A549 (cell line): ENCODE data around the gene ZFYVE9. TPM values are rescaled to one million over a fixed set of nuclear protein-coding genes. Genes with fewer than 3 reads are reported as not detected.

Source experiments
- ATAC-seq, 2 experiments: fragments of 200-7000 bp in 1 of 2; fragments of >200 bp in 1 of 2; cut with Nextera tagmentation in 1 of 2; cut with Tn5 transposase in 1 of 2; 3 replicates each; pipeline versions ENCODE4 v1.8.0 to v1.9.1; 2018 to 2020; ENCODE audit warnings: mild to moderate bottlenecking in 1 of 2, moderate library complexity in 1 of 2
- CTCF ChIA-PET: fragments of 300-600 bp; sonication (Branson Sonifier 250); formaldehyde crosslinking; extraction: SDS; loops from one replicate; lab custom pipeline; 2021; ENCODE audit warnings: antibody characterized with exemption, inconsistent platforms; lab: Yijun Ruan, JAX
- POLR2A ChIA-PET: fragments of 350-600 bp; formaldehyde crosslinking; extraction: SDS; loops from one replicate; lab custom pipeline; 2021; ENCODE audit warnings: antibody characterized with exemption, inconsistent platforms; lab: Yijun Ruan, JAX
- DNase-seq, 2 experiments: peaks; one replicate each; pipeline versions ENCODE4 v3.0.0 to v3.0.0-alpha.2; 2011 to 2016; ENCODE audit warnings: low read depth in 1 of 2, low spot score in 1 of 2
- FAIRE-seq: peaks from 2 replicates; lab custom pipeline; 2011; peaks lifted over from hg19 to GRCh38; lab: Jason Lieb, UNC
- H3K27ac ChIP-seq, 2 experiments: fragments of >200 bp; sonication (Bioruptor Twin); formaldehyde crosslinking; 3 replicates each; pipeline ENCODE4 v1.5.1; 2016 to 2017
- H3K4me1 ChIP-seq: fragments of >200 bp; sonication (Bioruptor Twin); formaldehyde crosslinking; 3 replicates; pipeline ENCODE4 v1.6.1; 2016
- H3K4me2 ChIP-seq: fragments of >200 bp; sonication (Bioruptor Twin); formaldehyde crosslinking; 3 replicates; pipeline ENCODE4 v1.6.1; 2016
- H3K4me3 ChIP-seq: fragments of >200 bp; sonication (Bioruptor Twin); formaldehyde crosslinking; 3 replicates; pipeline ENCODE4 v1.5.1; 2016
- H3K9me3 ChIP-seq: fragments of >200 bp; sonication (Bioruptor Twin); formaldehyde crosslinking; 3 replicates; pipeline ENCODE4 v1.6.1; 2016
- BHLHE40 ChIP-seq: IDR thresholded peaks from 2 replicates; pipeline ENCODE4 v1.6.1; 2012; ENCODE audit warnings: low read depth, low read length, inconsistent platforms
- CBX2 ChIP-seq: fragments of 200-600 bp; sonication (generic); IDR thresholded peaks from 2 replicates; pipeline ENCODE4 v1.6.1; 2016; ENCODE audit warnings: low read depth, mild to moderate bottlenecking, borderline replicate concordance
- CBX8 ChIP-seq: fragments of 200-600 bp; sonication (generic); IDR thresholded peaks from 2 replicates; pipeline ENCODE4 v1.6.1; 2016
- CHD2 ChIP-seq: fragments of 150-350 bp; IDR thresholded peaks from 2 replicates; pipeline ENCODE4 v1.6.1; 2014; ENCODE audit warnings: low read length; ENCODE audit not compliant: partially characterized antibody
- CHD4 ChIP-seq: fragments of 200-600 bp; sonication (generic); IDR thresholded peaks from 2 replicates; pipeline ENCODE4 v1.6.1; 2016; ENCODE audit warnings: antibody characterized with exemption, mild to moderate bottlenecking, borderline replicate concordance
- EHMT2 ChIP-seq: fragments of 200-600 bp; sonication (generic); IDR thresholded peaks from 2 replicates; pipeline ENCODE4 v1.6.1; 2016; ENCODE audit warnings: antibody characterized with exemption, low read depth, mild to moderate bottlenecking, moderate library complexity
- FOSL2 ChIP-seq, 2 experiments: fragments of 450-650 bp in 1 of 2; fragments of >200 bp in 1 of 2; sonication (Bioruptor Twin) in 1 of 2; formaldehyde crosslinking; IDR thresholded peaks; 2 replicates each; pipeline versions ENCODE4 v1.5.0 to v1.6.1; 2016 to 2020; ENCODE audit warnings: mild to moderate bottlenecking in 1 of 2, moderate library complexity in 1 of 2
- HOXA7 ChIP-seq: fragments of 250-450 bp; sonication (Bioruptor Pico); IDR thresholded peaks from 2 replicates; pipeline ENCODE4 v1.5.0; 2020; ENCODE audit warnings: mild to moderate bottlenecking, moderate library complexity
- KDM1A ChIP-seq: fragments of 200-600 bp; sonication (generic); IDR thresholded peaks from 2 replicates; pipeline ENCODE4 v1.6.1; 2016; ENCODE audit warnings: low read depth, mild to moderate bottlenecking
- MAX ChIP-seq: IDR thresholded peaks from 2 replicates; pipeline ENCODE4 v1.6.1; 2012
- MYC ChIP-seq: IDR thresholded peaks from 2 replicates; pipeline ENCODE4 v1.6.1; 2012; ENCODE audit warnings: mild to moderate bottlenecking, inconsistent platforms, low read length, improper control_type of control experiment, borderline replicate concordance
- POLR2A ChIP-seq: IDR thresholded peaks from 2 replicates; pipeline ENCODE4 v1.6.1; 2012; ENCODE audit warnings: mild to moderate bottlenecking, low read length
- POLR2AphosphoS2 ChIP-seq: conservative IDR thresholded peaks from 2 replicates; pipeline ENCODE4 v1.6.1; 2012; ENCODE audit warnings: low read length, improper control_type of control experiment, inconsistent platforms
- RARB ChIP-seq: fragments of 250-450 bp; sonication (Bioruptor Pico); IDR thresholded peaks from 2 replicates; pipeline ENCODE4 v1.8.0; 2021; ENCODE audit warnings: mild to moderate bottlenecking, moderate library complexity
- RNF2 ChIP-seq: fragments of 200-600 bp; sonication (generic); IDR thresholded peaks from 2 replicates; pipeline ENCODE4 v1.6.1; 2016; ENCODE audit warnings: low read depth, mild to moderate bottlenecking, antibody characterized with exemption, moderate library complexity, borderline replicate concordance
- SREBF2 ChIP-seq: fragments of 450-650 bp; IDR thresholded peaks from 2 replicates; pipeline ENCODE4 v1.6.1; 2014; ENCODE audit warnings: mild to moderate bottlenecking, moderate library complexity
- ZNF302 ChIP-seq: fragments of 250-450 bp; sonication (Bioruptor Pico); IDR thresholded peaks from 2 replicates; pipeline ENCODE4 v1.9.0; 2021; ENCODE audit warnings: inconsistent platforms, mild to moderate bottlenecking, moderate library complexity
- WGBS: methylation state at CpG from one replicate; pipeline ENCODE4 v1.1.6; 2017; ENCODE audit errors: missing lambda C conversion rate; 5-methylcytosine and 5-hydroxymethylcytosine counted together
- polyA plus RNA-seq, 4 experiments: library from polyadenylated mRNA; depleted of rRNA in 3 of 4; stranded (reverse); fragments of >200 nt; fragmentation: RNase III in 1 of 4; extraction: RNeasy Plus Mini Kit Qiagen cat#74134 plus additional on column Dnase treatment in 1 of 4; gene quantifications; 2 replicates in 3 of 4; 3 replicates in 1 of 4; pipeline ENCODE4 v1.2.3, GENCODE V29; 2011 to 2017
- TF ChIP-seq, protein P1 (sequence below): fragments of >200 bp; sonication (Bioruptor Twin); formaldehyde crosslinking; IDR thresholded peaks from 2 replicates; pipeline ENCODE4 v1.6.1; 2016
- TF ChIP-seq, protein P2 (sequence below): fragments of 250-450 bp; sonication (Bioruptor Pico); IDR thresholded peaks from 2 replicates; pipeline ENCODE4 v1.5.0; 2020; ENCODE audit warnings: low read depth, mild to moderate bottlenecking, moderate library complexity
- TF ChIP-seq, protein P3 (sequence below): fragments of >200 bp; sonication (Bioruptor Twin); formaldehyde crosslinking; IDR thresholded peaks from 3 replicates; pipeline ENCODE4 v1.5.1; 2016

Gene ZFYVE9
- polyA plus RNA-seq, 2 of the 4 experiments (the other 2 are of a cell fraction): 7.1 to 11.9 TPM

DNA sequence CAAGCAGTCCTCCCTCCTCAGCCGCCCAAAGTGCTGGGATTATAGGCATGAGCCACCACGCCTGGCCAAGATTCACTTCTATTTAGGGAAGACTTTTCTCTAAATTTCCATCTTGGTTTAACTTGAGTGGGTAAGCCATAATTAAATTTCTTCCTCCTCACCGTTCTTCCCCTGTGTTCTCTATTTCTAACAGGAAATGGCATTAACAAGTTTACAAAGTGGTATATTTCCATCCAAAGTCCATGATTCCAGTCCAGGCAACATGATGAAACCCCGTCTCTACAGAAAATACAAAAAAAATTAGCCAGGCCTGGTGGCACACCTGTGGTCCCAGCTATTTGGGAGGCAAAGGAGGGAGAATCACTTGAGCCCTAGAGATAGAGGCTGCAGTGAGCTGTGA lies 92.1 kb downstream of the ZFYVE9 start:
- H3K4me2 ChIP-seq: no peak overlapping the region
- H3K4me3 ChIP-seq: no peak overlapping the region
- TF ChIP-seq CBX2 (no peak), EHMT2 (no peak), RNF2 (no peak), POLR2A (no peak)
- ATAC-seq (no peak), DNase-seq (no peak), FAIRE-seq (no peak)
- no peaks in the 10 kb centered on the region for H3K4me1 ChIP-seq
- CTCF ChIA-PET: no interaction called here
- no peak overlapping the region for H3K27ac ChIP-seq
- WGBS: 95% methylated on average over 4 of the region's 4 CpGs
- POLR2A ChIA-PET: no interaction called here
- no peaks in the 10 kb centered on the region for H3K9me3 ChIP-seq

- DNase-seq (no peak), ATAC-seq (no peak), FAIRE-seq (no peak)
- H3K4me1 ChIP-seq: no peaks in the 10 kb centered on the region
- no peak overlapping the region for H3K4me3 ChIP-seq
- H3K9me3 ChIP-seq: no peaks in the 10 kb centered on the region
- H3K27ac ChIP-seq: no peak overlapping the region
- ChIA-PET POLR2A (no interaction called here), CTCF (no interaction called here)
- TF ChIP-seq CHD4 (no peak), ZNF302 (no peak), MYC (no peak), EHMT2 (no peak), RARB (no peak), CHD2 (no peak), KDM1A (no peak), CBX2 (no peak), MAX (no peak), CBX8 (no peak), POLR2A (no peak), SREBF2 (no peak), HOXA7 (CRISPR knock-in tag) (no peak), POLR2AphosphoS2 (no peak), RNF2 (no peak)
- TF ChIP-seq, protein P1, sequence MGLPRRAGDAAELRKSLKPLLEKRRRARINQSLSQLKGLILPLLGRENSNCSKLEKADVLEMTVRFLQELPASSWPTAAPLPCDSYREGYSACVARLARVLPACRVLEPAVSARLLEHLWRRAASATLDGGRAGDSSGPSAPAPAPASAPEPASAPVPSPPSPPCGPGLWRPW: no peak
- TF ChIP-seq, protein P2, sequence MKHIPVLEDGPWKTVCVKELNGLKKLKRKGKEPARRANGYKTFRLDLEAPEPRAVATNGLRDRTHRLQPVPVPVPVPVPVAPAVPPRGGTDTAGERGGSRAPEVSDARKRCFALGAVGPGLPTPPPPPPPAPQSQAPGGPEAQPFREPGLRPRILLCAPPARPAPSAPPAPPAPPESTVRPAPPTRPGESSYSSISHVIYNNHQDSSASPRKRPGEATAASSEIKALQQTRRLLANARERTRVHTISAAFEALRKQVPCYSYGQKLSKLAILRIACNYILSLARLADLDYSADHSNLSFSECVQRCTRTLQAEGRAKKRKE: no peak
- TF ChIP-seq, protein P3, sequence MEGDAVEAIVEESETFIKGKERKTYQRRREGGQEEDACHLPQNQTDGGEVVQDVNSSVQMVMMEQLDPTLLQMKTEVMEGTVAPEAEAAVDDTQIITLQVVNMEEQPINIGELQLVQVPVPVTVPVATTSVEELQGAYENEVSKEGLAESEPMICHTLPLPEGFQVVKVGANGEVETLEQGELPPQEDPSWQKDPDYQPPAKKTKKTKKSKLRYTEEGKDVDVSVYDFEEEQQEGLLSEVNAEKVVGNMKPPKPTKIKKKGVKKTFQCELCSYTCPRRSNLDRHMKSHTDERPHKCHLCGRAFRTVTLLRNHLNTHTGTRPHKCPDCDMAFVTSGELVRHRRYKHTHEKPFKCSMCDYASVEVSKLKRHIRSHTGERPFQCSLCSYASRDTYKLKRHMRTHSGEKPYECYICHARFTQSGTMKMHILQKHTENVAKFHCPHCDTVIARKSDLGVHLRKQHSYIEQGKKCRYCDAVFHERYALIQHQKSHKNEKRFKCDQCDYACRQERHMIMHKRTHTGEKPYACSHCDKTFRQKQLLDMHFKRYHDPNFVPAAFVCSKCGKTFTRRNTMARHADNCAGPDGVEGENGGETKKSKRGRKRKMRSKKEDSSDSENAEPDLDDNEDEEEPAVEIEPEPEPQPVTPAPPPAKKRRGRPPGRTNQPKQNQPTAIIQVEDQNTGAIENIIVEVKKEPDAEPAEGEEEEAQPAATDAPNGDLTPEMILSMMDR: no peak
- H3K4me2 ChIP-seq: no peak overlapping the region
Observed at GRCh38 chr1:52234708-52235107, 92.8 kb downstream of the ZFYVE9 start.

DNA sequence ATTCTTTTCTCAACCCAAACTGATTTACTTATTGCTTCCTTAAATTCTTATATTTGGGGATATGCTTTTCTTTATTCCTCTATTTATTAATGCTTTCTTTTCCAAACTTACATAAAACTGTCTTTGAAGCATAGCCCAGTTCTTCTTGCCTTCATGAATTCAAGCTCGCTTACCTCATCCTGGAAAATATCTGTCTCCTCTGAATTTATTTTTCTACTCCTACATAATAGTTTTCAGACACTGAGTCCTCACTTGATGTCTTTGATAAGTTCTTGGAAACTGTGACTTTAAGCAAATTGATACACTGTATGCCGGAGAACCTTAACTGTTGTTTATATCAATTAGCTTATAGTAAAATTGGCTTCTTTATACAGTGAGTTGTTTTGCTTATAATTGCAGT lies 93.8 kb downstream of the ZFYVE9 start:
- ChIA-PET POLR2A (no interaction called here), CTCF (no interaction called here)
- FAIRE-seq (no peak), DNase-seq (no peak), ATAC-seq (no peak)
- 94% methylated on average over 2 of the region's 2 CpGs for WGBS
- Histone ChIP-seq H3K4me3 (no peak overlapping the region), H3K4me2 (no peak overlapping the region), H3K27ac (no peak overlapping the region), H3K4me1 (no peaks in the 10 kb centered on the region), H3K9me3 (no peaks in the 10 kb centered on the region)
- TF ChIP-seq BHLHE40 (no peak), FOSL2 (IDR thresholded peaks at IDR 0.05) (no peak), FOSL2 (CRISPR knock-in tag; IDR thresholded peaks at IDR 0.05) (no peak)
